OCI-LY3 (cell line): ENCODE measurements around the gene BTBD2.
"Not testable (repeated sequence)": the region's sequence is repeated elsewhere in the genome, so short reads cannot be mapped to it uniquely, and the experiment has no call there.

Experiments used
- H2AFZ ChIP-seq: fragments of 200-600, 300-600 bp; shearing (Covaris generic); 2 replicates; pipeline ENCODE4 v1.6.0; 2014; ENCODE audit warnings: antibody characterized with exemption, low read depth, low read length
- H3K27ac ChIP-seq: fragments of 200-600, 300-600 bp; sonication (generic); 2 replicates; pipeline ENCODE4 v1.5.1; 2014; ENCODE audit warnings: mild to moderate bottlenecking, low read length, moderate library complexity, mixed read lengths
- H3K27me3 ChIP-seq: fragments of 200-600, 300-600 bp; sonication (generic); 2 replicates; pipeline ENCODE4 v1.6.1; 2014; ENCODE audit warnings: low read depth, low read length, mixed read lengths
- H3K36me3 ChIP-seq: fragments of 200-600, 300-600 bp; sonication (generic); replicated peaks from 2 replicates; pipeline ENCODE3; 2014; ENCODE audit warnings: low read depth, low read length, mixed read lengths
- H3K4me1 ChIP-seq: fragments of 300-600, 200-600 bp; sonication (generic); 2 replicates; pipeline ENCODE4 v1.6.1; 2014; ENCODE audit warnings: low read length, mixed read lengths
- H3K4me2 ChIP-seq: fragments of 200-600, 300-600 bp; sonication (generic); 2 replicates; pipeline ENCODE4 v1.6.1; 2014; ENCODE audit warnings: low read length, mixed read lengths
- H3K4me3 ChIP-seq: fragments of 300-600, 200-600 bp; sonication (generic); 2 replicates; pipeline ENCODE4 v1.5.1; 2014; ENCODE audit warnings: antibody characterized with exemption, mild to moderate bottlenecking, low read length, moderate library complexity
- H3K79me2 ChIP-seq: fragments of 300-600, 200-600 bp; shearing (Covaris generic); 2 replicates; pipeline ENCODE4 v1.6.1; 2014; ENCODE audit warnings: mild to moderate bottlenecking, low read length, mixed read lengths
- H3K9ac ChIP-seq: fragments of 300-600, 200-600 bp; shearing (Covaris generic); 2 replicates; pipeline ENCODE4 v1.6.0; 2014; ENCODE audit warnings: mild to moderate bottlenecking, low read length, moderate library complexity
- H3K9me3 ChIP-seq: fragments of 200-600, 300-600 bp; shearing (Covaris generic); 2 replicates; pipeline ENCODE4 v1.6.1; 2014; ENCODE audit warnings: low read length, mixed read lengths; ENCODE audit not compliant: insufficient read depth
- H4K20me1 ChIP-seq: fragments of 200-600, 300-600 bp; sonication (generic); 2 replicates; pipeline ENCODE4 v1.6.1; 2016; ENCODE audit warnings: low read length, mixed read lengths; ENCODE audit not compliant: insufficient read depth
- CTCF ChIP-seq: fragments of 200-600, 300-600 bp; sonication (generic); IDR thresholded peaks from 2 replicates; pipeline ENCODE4 v1.5.1; 2014; ENCODE audit warnings: antibody characterized with exemption, low read length, low read depth
- EZH2phosphoT487 ChIP-seq: fragments of 200-600 bp; shearing (Covaris generic); IDR thresholded peaks from 2 replicates; pipeline ENCODE4 v1.6.1; 2018; ENCODE audit warnings: antibody characterized with exemption, mixed run types, low read depth

BTBD2 gene

GRCh38 chr19:2034729-2035589 lies 19.4 kb upstream of the BTBD2 start:
- H3K36me3 ChIP-seq, result peaks cover 24% of the 10 kb centered on the region
- H3K9me3 ChIP-seq, result no peaks in the 10 kb centered on the region
- H3K4me2 ChIP-seq, result no peak overlapping the region
- peaks cover 29% of the 10 kb centered on the region for H4K20me1 ChIP-seq
- no peak overlapping the region for H3K4me3 ChIP-seq
- H3K27me3 ChIP-seq, result 0 out of 2 replicates have a peak, but pooled peaks cover 3% of the 10 kb centered on the region
- no peak overlapping the region for H3K27ac ChIP-seq
- no peak overlapping the region for H2AFZ ChIP-seq
- H3K4me1 ChIP-seq, result peaks cover 11% of the 10 kb centered on the region
- no peak overlapping the region for H3K9ac ChIP-seq
- TF ChIP-seq CTCF (no peak), EZH2phosphoT487 (no peak)
- no peaks in the 10 kb centered on the region for H3K79me2 ChIP-seq

- not testable (repeated sequence) for H3K79me2 ChIP-seq, H3K9ac ChIP-seq, H3K27ac ChIP-seq, H3K4me2 ChIP-seq, H2AFZ ChIP-seq, H3K4me3 ChIP-seq, H3K9me3 ChIP-seq, H3K27me3 ChIP-seq
- H3K36me3 ChIP-seq, result peaks cover 17% of the 10 kb centered on the region
- peaks cover 22% of the 10 kb centered on the region for H4K20me1 ChIP-seq
- H3K4me1 ChIP-seq, result peaks cover 11% of the 10 kb centered on the region
Observed at GRCh38 chr19:2034253-2034652, 18.7 kb upstream of the BTBD2 start.

- H3K27me3 ChIP-seq, result 0 out of 2 replicates have a peak, but pooled peaks cover 3% of the 10 kb centered on the region
- peaks cover 13% of the 10 kb centered on the region for H3K36me3 ChIP-seq
- H3K79me2 ChIP-seq, result no peaks in the 10 kb centered on the region
- TF ChIP-seq EZH2phosphoT487 (no peak), CTCF (no peak)
- H3K4me2 ChIP-seq, result no peak overlapping the region
- no peaks in the 10 kb centered on the region for H3K9me3 ChIP-seq
- peaks cover 11% of the 10 kb centered on the region for H3K4me1 ChIP-seq
- no peak overlapping the region for H3K9ac ChIP-seq
- no peak overlapping the region for H3K4me3 ChIP-seq
- no peak overlapping the region for H3K27ac ChIP-seq
- no peak overlapping the region for H2AFZ ChIP-seq
- H4K20me1 ChIP-seq, result peaks cover 17% of the 10 kb centered on the region
Observed at GRCh38 chr19:2033825-2034159, 18.3 kb upstream of the BTBD2 start.

- Histone ChIP-seq H3K27me3 (0 out of 2 replicates have a peak, but pooled peaks cover 3% of the 10 kb centered on the region), H3K79me2 (no peaks in the 10 kb centered on the region), H3K4me1 (peaks cover 11% of the 10 kb centered on the region), H3K4me2 (no peak overlapping the region), H3K4me3 (no peak overlapping the region), H4K20me1 (peaks cover 12% of the 10 kb centered on the region), H2AFZ (no peak overlapping the region), H3K36me3 (peaks cover 8% of the 10 kb centered on the region), H3K9ac (no peak overlapping the region), H3K9me3 (no peaks in the 10 kb centered on the region), H3K27ac (no peak overlapping the region)
- TF ChIP-seq EZH2phosphoT487 (no peak), CTCF (no peak)
Observed at GRCh38 chr19:2033115-2033824, 17.8 kb upstream of the BTBD2 start.
